Measurements from ENCODE around the gene ZSWIM4. TPM values are rescaled to one million over a fixed set of nuclear protein-coding genes. Genes with fewer than 3 reads are reported as not detected.
A peak's percentile ranks its signal among the peaks of the same experiment; 100 is the strongest.

Gene ZSWIM4
- total RNA-seq, 1 experiment from 2014 or later: 11.5 TPM

DNA sequence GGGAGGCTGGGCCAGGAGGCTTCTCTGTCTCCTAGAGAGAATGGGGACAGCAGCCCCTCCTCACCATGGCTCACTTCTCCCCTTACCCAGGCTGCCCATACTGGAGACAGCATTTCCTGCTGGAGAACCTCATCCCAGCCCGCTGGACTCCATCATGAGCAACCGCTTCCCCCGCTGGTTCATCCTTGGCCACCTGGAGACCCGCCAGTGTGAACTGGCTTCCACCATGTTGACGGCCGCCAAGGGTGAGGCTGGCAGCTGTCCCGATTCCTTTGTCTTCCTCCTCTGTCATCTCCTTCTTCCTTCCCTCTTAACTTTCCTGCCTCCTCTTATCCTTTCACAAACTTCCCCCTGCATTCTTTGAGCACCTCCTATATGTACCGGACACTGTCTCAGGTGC, 28.0 kb downstream of the ZSWIM4 start:
- Mint-ChIP-seq H3K36me3 (ENCODE audit: insufficient read depth, unreplicated experiment) (peaks cover 60% of the 10 kb centered on the region), H3K27me3 (ENCODE audit: unreplicated experiment) (no peaks in the 10 kb centered on the region), H3K4me3 (ENCODE audit: low read depth, unreplicated experiment) (no peak overlapping the region), H3K4me1 (ENCODE audit: low read depth, unreplicated experiment) (peaks cover 9% of the 10 kb centered on the region), H3K9me3 (ENCODE audit: low read depth, unreplicated experiment) (no peaks in the 10 kb centered on the region), H3K27ac (ENCODE audit: unreplicated experiment) (peak overlapping the region; percentile 25)
- CTCF ChIA-PET: interaction anchor here (0.5 kb wide), 1 partner anchor 23 kb away, joined by 3 read pairs; no protein-coding TSS in a partner anchor
- BruUV-seq (replicated peaks): no TSS peak
- TF ChIP-seq, protein P1, sequence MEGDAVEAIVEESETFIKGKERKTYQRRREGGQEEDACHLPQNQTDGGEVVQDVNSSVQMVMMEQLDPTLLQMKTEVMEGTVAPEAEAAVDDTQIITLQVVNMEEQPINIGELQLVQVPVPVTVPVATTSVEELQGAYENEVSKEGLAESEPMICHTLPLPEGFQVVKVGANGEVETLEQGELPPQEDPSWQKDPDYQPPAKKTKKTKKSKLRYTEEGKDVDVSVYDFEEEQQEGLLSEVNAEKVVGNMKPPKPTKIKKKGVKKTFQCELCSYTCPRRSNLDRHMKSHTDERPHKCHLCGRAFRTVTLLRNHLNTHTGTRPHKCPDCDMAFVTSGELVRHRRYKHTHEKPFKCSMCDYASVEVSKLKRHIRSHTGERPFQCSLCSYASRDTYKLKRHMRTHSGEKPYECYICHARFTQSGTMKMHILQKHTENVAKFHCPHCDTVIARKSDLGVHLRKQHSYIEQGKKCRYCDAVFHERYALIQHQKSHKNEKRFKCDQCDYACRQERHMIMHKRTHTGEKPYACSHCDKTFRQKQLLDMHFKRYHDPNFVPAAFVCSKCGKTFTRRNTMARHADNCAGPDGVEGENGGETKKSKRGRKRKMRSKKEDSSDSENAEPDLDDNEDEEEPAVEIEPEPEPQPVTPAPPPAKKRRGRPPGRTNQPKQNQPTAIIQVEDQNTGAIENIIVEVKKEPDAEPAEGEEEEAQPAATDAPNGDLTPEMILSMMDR (IDR thresholded peaks at IDR 0.05; ENCODE audit: unreplicated experiment): no peak
- intact Hi-C loops (cut with micrococcal nuclease; ENCODE audit: unreplicated experiment): no loop called here
- DNase-seq: no peak

DNA sequence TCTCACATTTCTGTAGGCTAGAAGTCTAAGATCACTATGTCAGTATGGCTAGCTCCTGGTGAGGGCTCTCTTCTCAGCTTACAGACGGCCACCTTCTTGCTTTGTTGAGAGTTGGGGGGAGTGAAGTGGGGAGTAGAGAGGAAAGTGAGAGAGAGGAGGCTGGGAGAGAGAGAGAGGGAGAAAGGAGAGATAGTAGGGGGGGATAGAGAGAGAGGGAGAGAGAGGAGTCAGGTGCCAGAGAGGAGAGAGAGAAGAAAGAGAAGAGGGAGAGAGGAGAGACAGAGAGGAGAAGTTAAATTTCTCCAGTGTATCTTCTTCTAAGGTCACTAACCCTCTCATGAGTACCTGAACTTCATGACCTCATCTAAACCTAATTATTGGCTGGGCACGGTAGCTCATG, 28.7 kb downstream of the ZSWIM4 start:
- DNase-seq: no peak
- Mint-ChIP-seq H3K4me1 (ENCODE audit: low read depth, unreplicated experiment) (peaks cover 9% of the 10 kb centered on the region), H3K27me3 (ENCODE audit: unreplicated experiment) (no peaks in the 10 kb centered on the region), H3K27ac (ENCODE audit: unreplicated experiment) (no peak overlapping the region), H3K36me3 (ENCODE audit: insufficient read depth, unreplicated experiment) (peaks cover 60% of the 10 kb centered on the region), H3K9me3 (ENCODE audit: low read depth, unreplicated experiment) (no peaks in the 10 kb centered on the region), H3K4me3 (ENCODE audit: low read depth, unreplicated experiment) (no peak overlapping the region)
- intact Hi-C loops (cut with micrococcal nuclease; ENCODE audit: unreplicated experiment): no loop called here
- BruUV-seq (replicated peaks): no TSS peak
- CTCF ChIA-PET: interaction anchor here (0.5 kb wide), 1 partner anchor 24 kb away, joined by 3 read pairs; no protein-coding TSS in a partner anchor
- TF ChIP-seq, protein P1 (IDR thresholded peaks at IDR 0.05; ENCODE audit: unreplicated experiment): no peak

DNA sequence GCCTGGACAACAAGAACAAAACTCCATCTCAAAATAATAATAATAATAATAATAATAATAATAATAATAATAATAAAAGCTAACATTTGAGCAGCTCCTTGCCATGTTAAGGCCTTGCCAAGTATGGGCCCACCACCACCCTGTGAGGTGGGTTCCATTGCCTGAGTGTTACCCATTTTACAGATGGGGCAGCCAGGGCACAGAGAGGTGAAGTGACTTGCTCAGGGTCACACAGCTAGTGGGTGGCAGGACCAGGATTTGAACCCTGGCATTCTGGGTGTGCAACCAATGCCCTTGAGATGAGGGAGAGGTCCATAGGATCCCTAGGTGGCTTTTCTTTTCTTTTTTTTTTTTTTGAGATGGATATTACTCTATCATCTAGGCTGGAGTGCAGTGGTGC, 29.5 kb downstream of the ZSWIM4 start:
- H3K4me1 Mint-ChIP-seq (ENCODE audit: low read depth, unreplicated experiment): peaks cover 9% of the 10 kb centered on the region
- BruUV-seq (replicated peaks): no TSS peak
- H3K4me3 Mint-ChIP-seq (ENCODE audit: low read depth, unreplicated experiment): no peak overlapping the region
- intact Hi-C loops (cut with micrococcal nuclease; ENCODE audit: unreplicated experiment): no loop called here
- peaks cover 66% of the 10 kb centered on the region for H3K36me3 Mint-ChIP-seq (ENCODE audit: insufficient read depth, unreplicated experiment)
- TF ChIP-seq, protein P1 (IDR thresholded peaks at IDR 0.05; ENCODE audit: unreplicated experiment): no peak
- no peak for DNase-seq
- H3K27ac Mint-ChIP-seq (ENCODE audit: unreplicated experiment): no peak overlapping the region
- CTCF ChIA-PET: no interaction called here
- no peaks in the 10 kb centered on the region for H3K27me3 Mint-ChIP-seq (ENCODE audit: unreplicated experiment)
- H3K9me3 Mint-ChIP-seq (ENCODE audit: low read depth, unreplicated experiment): no peaks in the 10 kb centered on the region

DNA sequence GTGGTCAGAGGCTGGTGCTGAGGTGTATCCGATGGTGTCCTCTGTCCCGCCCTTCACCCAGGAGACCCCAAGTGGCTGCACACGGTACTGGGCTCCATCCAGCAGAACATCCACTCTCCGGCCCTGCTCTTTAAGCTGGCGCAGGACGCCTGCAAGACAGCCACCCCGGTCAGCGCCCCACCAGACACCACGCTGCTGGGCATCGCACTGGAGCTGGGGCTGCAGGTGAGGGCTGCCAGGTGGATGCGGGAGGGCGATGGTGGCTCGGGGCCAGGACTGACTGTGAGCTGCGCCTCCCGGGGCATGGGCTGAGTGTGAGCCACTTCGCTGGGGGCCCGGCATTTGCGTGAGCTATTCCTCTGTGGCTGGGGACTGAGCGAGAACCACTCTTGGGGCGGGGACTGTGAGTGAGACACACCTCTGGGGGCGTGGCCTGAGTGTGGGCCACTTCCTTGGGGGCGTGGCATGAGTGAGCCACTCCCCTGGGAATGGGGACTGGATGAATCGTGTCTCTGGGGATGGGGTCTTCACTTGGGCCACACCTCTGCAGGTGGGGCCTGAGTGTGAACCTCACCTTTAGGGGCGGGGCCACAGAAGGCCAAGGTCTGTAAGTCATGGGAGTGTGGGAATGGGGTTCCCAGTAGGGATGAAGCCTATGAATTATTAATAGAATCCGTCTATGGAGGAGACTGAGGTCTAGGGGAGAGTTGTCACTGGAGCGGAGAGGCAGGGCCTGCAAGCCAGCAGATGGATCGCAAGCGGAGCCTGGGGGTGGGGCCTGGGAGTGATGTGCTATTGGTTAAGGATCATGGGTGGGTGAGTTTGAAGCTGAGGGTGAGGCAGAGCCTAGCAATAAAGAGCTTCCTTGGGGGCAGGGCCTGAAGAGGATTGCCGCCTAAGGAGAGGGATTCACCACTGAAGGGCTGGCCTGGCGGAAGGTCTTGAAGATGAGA, 30.5 kb downstream of the ZSWIM4 start:
- Mint-ChIP-seq H3K4me3 (ENCODE audit: low read depth, unreplicated experiment) (no peak overlapping the region), H3K9me3 (ENCODE audit: low read depth, unreplicated experiment) (no peaks in the 10 kb centered on the region), H3K36me3 (ENCODE audit: insufficient read depth, unreplicated experiment) (peaks cover 66% of the 10 kb centered on the region), H3K27ac (ENCODE audit: unreplicated experiment) (peak overlapping the region; percentile 83), H3K27me3 (ENCODE audit: unreplicated experiment) (no peaks in the 10 kb centered on the region), H3K4me1 (ENCODE audit: low read depth, unreplicated experiment) (peaks cover 9% of the 10 kb centered on the region)
- CTCF ChIA-PET: interaction anchor here (0.7 kb wide), 1 partner anchor 36 kb away, joined by 3 read pairs; no protein-coding TSS in a partner anchor
- no peak for DNase-seq
- TF ChIP-seq, protein P1 (IDR thresholded peaks at IDR 0.05; ENCODE audit: unreplicated experiment): no peak
- intact Hi-C loops (cut with micrococcal nuclease; ENCODE audit: unreplicated experiment): no loop called here
- BruUV-seq (replicated peaks): no TSS peak

All from Calu3 (cell line).